Mucosa of rectum (tissue), 2 donors: ENCODE results near the gene SERPINH1.
A peak's percentile ranks its signal among the peaks of the same experiment; 100 is the strongest.

ENCODE experiments used
- H3K27ac ChIP-seq, 2 donors: one replicate each; pipeline ENCODE4 v1.7.0; 2013; ENCODE audit warnings: inconsistent platforms in 2 of 2, low read depth in 2 of 2, low read length in 2 of 2
- H3K27me3 ChIP-seq, 2 donors: one replicate each; pipeline ENCODE4 v1.7.0; 2013; ENCODE audit warnings: low read length in 2 of 2; ENCODE audit not compliant: control insufficient read depth in 2 of 2, insufficient read depth in 2 of 2
- H3K36me3 ChIP-seq, 2 donors: one replicate each; pipeline ENCODE4 v1.7.0; 2013; ENCODE audit warnings: low read length in 2 of 2; ENCODE audit not compliant: control insufficient read depth in 2 of 2, insufficient read depth in 2 of 2
- H3K4me1 ChIP-seq, 2 donors: one replicate each; pipeline ENCODE4 v1.7.0; 2013; ENCODE audit warnings: low read length in 2 of 2, mild to moderate bottlenecking in 1 of 2; ENCODE audit not compliant: control insufficient read depth in 2 of 2, insufficient read depth in 2 of 2
- H3K4me3 ChIP-seq, 2 donors: one replicate each; pipeline ENCODE4 v1.7.0; 2013; ENCODE audit warnings: low read length in 2 of 2
- H3K9ac ChIP-seq, 2 donors: one replicate each; pipeline ENCODE4 v1.7.0; 2013; ENCODE audit warnings: low read length in 2 of 2, low read depth in 1 of 2, mild to moderate bottlenecking in 1 of 2
- H3K9me3 ChIP-seq, 2 donors: one replicate each; pipeline ENCODE4 v1.7.0; 2013; ENCODE audit warnings: low read length in 2 of 2; ENCODE audit not compliant: control insufficient read depth in 2 of 2
- donor health status: healthy.
- donor health status: Normal muscosa, but diverticular disease.

The SERPINH1 gene

DNA sequence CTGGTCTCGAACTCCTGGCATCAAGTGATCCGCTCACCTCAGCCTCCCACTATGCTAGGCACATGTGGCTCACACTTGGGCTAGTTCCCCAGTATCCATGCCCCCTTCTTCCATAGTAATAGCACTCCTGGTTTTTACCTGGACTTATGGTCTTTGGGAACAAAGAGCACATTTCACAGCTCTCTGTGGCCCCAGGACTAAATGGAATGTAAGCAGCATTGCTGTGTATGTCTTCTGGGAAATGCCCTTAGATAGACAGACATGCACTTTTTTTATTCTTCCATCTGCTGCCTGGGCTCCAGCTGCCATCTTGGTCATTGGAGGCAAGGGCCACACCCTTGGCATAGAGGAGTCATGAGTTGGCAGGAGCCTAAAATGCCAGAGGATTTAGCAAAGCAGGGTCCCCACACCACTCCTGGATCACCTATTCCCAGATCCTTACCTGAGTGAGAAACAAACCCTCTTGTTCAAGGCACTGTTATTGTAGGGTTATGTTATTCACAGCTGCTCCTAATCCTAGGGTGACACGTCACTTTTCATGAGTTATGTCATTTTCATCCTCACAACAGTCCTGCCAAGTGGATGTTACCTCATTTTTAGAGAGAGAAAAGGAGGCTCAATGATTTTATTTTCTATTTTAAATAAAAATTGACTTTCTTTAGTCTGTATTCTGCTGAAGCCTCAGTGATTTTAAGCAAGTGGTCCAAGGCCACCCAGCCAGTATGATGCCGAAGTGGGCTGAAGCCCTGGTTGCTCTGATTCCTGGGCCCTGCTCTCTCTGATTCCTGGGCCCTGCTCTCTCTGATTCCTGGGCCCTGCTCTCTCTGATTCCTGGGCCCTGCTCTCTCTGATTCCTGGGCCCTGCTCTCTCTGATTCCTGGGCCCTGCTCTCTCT is 20.6 kb upstream of the SERPINH1 start:
- Histone ChIP-seq H3K9me3 (no peaks in the 10 kb centered on the region), H3K36me3 (no peaks in the 10 kb centered on the region), H3K4me3 (no peak overlapping the region), H3K27ac (no peak overlapping the region), H3K4me1 (no peaks in the 10 kb centered on the region), H3K9ac (no peak overlapping the region), H3K27me3 (no peaks in the 10 kb centered on the region)

DNA sequence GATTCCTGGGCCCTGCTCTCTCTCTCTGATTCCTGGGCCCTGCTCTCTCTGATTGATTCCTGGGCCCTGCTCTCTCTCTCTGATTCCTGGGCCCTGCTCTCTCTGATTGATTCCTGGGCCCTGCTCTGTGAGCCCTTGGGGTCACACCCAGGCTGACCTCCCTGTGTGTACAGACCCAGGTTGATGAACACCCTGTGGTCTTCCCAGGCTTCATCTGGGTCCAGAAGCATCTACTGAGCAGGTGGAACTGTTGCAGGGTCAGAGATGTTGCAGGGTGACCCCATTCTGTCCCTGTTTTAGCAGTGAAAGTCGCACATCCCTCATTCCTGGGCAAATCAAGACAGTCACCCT is 20.0 kb upstream of the SERPINH1 start:
- Histone ChIP-seq H3K27me3 (no peaks in the 10 kb centered on the region), H3K36me3 (no peaks in the 10 kb centered on the region), H3K4me1 (no peaks in the 10 kb centered on the region), H3K27ac (no peak overlapping the region), H3K9ac (no peak overlapping the region), H3K9me3 (no peaks in the 10 kb centered on the region), H3K4me3 (no peak overlapping the region)

DNA sequence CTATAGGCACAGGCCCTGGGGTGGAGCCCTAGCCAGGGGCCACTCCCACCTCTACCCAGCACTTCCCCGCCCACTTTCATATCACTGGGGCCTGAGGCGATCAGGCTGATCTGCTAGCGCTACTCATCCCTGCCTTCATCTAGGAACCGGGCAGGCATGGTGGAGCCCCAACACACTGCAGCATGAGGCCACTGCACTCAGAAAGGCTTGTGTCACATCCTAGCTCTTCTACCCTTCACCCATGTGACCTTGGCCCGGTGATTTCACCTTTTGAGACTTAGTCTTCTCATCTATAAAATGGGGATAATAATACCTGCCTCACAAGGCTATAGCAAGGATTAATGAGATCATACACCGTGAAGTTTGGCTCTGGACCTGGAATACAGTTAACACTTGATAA is 18.2 kb upstream of the SERPINH1 start:
- H3K9ac ChIP-seq, result no peak overlapping the region
- no peaks in the 10 kb centered on the region for H3K27me3 ChIP-seq
- no peaks in the 10 kb centered on the region for H3K36me3 ChIP-seq
- H3K4me1 ChIP-seq, result no peaks in the 10 kb centered on the region
- H3K27ac ChIP-seq, result no peak overlapping the region
- H3K9me3 ChIP-seq, result no peaks in the 10 kb centered on the region
- no peak overlapping the region for H3K4me3 ChIP-seq

DNA sequence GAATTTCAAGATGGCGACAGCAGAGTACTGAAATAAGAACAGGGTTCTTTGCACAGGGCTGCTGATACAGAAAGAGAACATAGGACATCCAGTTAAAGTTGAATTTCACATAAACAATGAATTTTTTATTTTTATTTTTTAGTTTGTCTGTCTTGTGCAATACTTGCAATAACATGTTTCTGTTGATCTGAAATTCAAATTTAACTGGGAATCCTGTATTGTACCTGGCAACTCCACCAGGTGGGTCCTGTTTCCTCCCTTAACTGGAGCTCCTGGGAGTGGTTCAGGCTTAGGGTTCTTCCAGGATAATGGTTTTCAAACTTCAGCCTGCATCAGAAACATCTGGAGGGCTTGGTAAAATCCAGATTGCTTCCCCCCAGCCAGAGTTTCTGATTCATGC is 14.9 kb upstream of the SERPINH1 start:
- Histone ChIP-seq H3K9ac (no peak overlapping the region), H3K36me3 (no peaks in the 10 kb centered on the region), H3K27ac (no peak overlapping the region)

DNA sequence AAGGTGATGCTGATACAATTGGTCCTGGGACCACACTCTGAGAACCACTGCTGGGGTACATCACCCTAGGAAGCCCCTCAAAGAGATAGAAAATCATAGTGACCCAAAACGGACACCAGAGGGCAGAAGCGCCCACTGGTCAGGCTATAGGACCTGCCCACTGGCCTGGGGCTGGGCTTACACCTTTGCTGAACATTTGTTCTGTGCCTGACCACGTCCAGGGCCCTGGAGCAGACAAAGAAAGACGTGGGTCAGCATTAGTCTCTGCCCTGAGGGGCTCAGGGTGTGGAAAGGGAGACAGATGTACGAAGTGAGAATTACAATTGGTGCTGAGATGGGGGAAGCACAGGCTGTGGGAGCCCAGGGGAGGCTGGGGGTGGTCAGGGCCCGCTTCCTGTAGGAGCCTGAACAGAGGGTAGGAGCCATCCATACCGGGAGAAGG is 14.4 kb upstream of the SERPINH1 start:
- Histone ChIP-seq H3K4me3 (no peak overlapping the region), H3K27me3 (no peaks in the 10 kb centered on the region), H3K27ac (no peak overlapping the region), H3K9ac (no peak overlapping the region), H3K36me3 (no peaks in the 10 kb centered on the region), H3K9me3 (no peaks in the 10 kb centered on the region), H3K4me1 (no peaks in the 10 kb centered on the region)

More for the DNA sequence above, 14.9 kb upstream of the SERPINH1 start:
- H3K9me3 ChIP-seq, result no peaks in the 10 kb centered on the region
- H3K4me3 ChIP-seq, result no peak overlapping the region
- no peaks in the 10 kb centered on the region for H3K27me3 ChIP-seq
- no peaks in the 10 kb centered on the region for H3K4me1 ChIP-seq

DNA sequence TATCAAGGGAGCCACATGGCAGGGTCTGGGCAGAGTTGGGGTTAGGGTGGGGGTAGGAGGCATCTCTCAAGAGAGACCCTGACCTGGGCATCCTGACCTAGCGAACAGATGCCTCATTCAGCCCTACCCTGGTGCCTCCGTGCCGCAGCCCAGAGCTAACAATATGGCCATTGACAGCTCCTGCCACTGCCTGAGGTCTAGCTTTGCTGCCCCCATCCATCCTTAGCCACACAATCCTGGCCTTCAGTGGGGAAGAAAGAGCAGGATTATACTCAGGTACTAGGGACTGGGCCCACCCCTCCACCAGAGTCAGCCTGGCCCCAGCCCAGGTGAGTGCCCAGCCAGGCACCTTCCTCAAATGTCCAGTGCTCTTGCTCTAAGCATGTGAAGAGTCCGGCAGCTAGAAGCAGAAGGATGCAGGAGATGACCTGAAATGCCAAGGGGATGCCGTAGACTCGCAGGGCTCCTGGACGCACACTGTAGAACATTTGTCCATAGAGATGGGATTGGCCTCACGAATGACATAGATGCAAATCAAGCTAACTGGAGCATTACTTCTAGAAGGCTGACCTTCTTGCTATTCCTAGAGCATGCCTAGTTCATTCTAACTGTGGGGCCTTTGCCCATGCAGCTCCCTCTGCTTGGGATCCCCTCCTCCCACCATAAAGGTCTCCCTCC is 13.3 kb upstream of the SERPINH1 start:
- Histone ChIP-seq H3K9ac (no peak overlapping the region), H3K27me3 (no peaks in the 10 kb centered on the region), H3K27ac (no peak overlapping the region), H3K4me3 (no peak overlapping the region), H3K36me3 (no peaks in the 10 kb centered on the region), H3K9me3 (no peaks in the 10 kb centered on the region), H3K4me1 (peaks cover under 1 to 1% of the 10 kb centered on the region in 2 donors)

DNA sequence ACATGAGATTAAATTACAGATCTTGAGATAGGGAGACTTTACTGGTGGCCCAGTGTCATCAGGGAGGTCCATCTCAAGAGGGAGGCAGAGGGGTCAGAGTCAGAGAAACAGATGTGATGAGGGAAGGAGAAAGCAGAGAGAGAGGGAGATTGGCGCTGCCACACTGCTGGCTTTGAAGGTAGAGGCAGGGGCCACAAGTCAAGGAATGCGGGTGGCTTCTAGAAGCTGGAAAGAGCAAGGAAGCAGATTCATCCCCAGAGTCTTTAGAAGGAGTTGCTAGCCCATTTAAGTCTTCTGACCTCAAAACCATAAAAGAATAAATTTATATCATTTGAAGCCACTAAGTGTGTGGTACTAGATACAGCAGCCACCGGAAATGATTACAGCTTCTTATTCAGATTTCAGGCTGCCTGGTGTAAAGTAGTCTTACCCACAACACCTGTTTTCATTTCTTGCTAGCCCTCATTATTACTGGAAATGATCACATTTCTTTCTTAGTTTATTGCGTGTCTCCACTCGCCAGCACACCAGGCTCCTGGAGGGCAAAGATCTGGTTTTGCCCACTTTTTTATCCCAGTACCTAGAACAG is 12.6 kb upstream of the SERPINH1 start:
- Histone ChIP-seq H3K4me1 (peaks cover 4 to 5% of the 10 kb centered on the region in 2 donors), H3K27ac (no peak overlapping the region), H3K4me3 (no peak overlapping the region), H3K9ac (no peak overlapping the region), H3K36me3 (no peaks in the 10 kb centered on the region), H3K9me3 (no peaks in the 10 kb centered on the region), H3K27me3 (no peaks in the 10 kb centered on the region)

DNA sequence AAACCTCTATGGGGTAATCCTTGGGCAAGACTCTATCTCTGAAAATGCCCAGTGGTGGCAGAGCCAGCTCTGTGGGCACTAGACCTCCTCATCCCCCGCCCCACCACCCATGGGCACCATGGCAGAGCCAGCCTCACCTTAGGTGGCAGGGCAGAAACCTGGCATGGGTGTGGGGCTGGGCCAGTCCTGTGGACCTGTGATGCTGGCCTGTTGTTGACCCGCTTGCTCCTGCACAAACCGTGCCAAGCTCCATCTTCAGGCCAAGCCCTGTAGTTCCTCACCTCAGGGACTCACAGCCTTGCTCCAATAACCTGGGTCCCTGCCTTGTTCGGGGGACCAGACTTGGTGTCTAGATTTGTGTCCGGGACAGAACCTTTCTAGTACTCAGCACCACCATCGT is 8.9 kb upstream of the SERPINH1 start:
- Histone ChIP-seq H3K27me3 (no peaks in the 10 kb centered on the region), H3K27ac (peak overlapping the region in 1 of 2 donors; percentile 9), H3K9me3 (no peaks in the 10 kb centered on the region), H3K4me3 (no peak overlapping the region), H3K9ac (no peak overlapping the region), H3K36me3 (no peaks in the 10 kb centered on the region), H3K4me1 (peaks cover 7 to 11% of the 10 kb centered on the region in 2 donors)

DNA sequence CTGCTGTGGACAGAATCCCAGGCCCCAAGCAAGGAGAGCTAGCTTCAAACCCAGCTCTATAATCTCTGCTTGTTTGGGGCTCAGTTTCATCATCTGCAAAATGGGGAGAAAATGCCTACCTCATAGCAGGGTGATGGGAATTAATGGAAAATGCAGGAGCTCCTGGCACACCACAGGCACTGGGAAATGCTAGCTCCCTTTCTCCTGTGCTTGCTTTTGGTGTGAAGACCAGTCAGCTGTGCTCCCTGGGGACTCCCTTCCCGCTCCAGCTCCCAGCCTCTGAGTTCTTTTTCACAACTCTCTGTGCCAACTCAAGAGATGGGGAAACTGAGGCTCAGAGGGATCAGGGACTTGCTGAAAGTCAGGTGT is 8.2 kb upstream of the SERPINH1 start:
- H3K27me3 ChIP-seq, result no peaks in the 10 kb centered on the region
- no peaks in the 10 kb centered on the region for H3K36me3 ChIP-seq
- H3K4me1 ChIP-seq, result peaks cover 11 to 18% of the 10 kb centered on the region in 2 donors
- H3K9me3 ChIP-seq, result no peaks in the 10 kb centered on the region
- peak overlapping the region in 1 of 2 donors; percentile 34 for H3K9ac ChIP-seq
- peak overlapping the region; percentile 61 to 65 for H3K27ac ChIP-seq
- no peak overlapping the region for H3K4me3 ChIP-seq
